ENCODE data around the gene DOCK10. TPM values are rescaled to one million over a fixed set of nuclear protein-coding genes. Genes with fewer than 3 reads are reported as not detected.

The DOCK10 gene
- total and polyA plus RNA-seq, 9 of the 15 experiments (the other 6 are each of a cell fraction or from before 2014, with no cell fraction given): 0.01 to 0.87 (median 0.18) TPM

DNA sequence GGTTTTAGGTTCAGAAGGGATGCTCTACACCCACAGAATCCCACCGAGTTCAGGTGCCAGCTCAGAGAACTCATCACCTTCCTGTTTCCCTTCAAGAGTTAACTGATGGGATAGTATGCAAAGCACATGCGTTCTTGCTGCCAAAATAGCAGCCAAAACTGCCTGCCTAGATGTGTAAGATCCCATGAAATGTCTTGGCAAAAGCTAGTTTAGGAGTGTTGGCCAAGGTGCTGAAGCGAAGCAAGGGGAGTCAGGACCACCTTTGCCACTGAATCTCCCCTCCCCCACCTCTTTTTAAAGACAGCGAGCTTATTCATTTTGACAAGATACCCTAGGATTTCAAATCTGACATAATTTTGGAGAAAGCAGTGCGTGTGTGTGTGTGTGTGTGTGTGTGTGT lies 2.1 kb downstream of the DOCK10 start (continued):
- TF ChIP-seq PRPF4 (IDR thresholded peaks at IDR 0.05; ENCODE audit: insufficient read depth, low read depth, low read length, poor library complexity, severe bottlenecking): no peak
- TF ChIP-seq ETV6 (IDR thresholded peaks at IDR 0.05; ENCODE audit: borderline replicate concordance in 1 of 2, low read depth in 2 of 2, low read length in 1 of 2): no peak
- TF ChIP-seq ETV6 (CRISPR knock-in tag; IDR thresholded peaks at IDR 0.05; ENCODE audit: borderline replicate concordance): no peak
- TF ChIP-seq ZNF253 (CRISPR knock-in tag; conservative IDR thresholded peaks at IDR 0.05): no peak

DNA sequence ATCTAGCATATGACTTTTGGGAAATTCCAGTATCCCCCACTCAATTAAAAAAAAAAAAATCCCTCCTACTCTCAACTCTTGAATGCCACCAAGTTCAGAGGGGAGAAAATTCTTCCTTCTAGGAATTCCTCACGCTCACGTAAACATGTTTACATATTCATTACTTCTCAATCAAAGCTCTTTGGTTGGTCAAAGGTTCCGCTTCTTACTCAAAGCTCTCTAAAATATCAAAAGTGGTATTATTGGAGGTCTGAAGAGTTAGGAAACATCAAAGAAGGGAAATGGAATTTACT lies 4.1 kb downstream of the DOCK10 start:
- DNase-seq (ENCODE audit: extremely low read depth in 1 of 4, low spot score in 3 of 4) (no peak), ATAC-seq (no peak), FAIRE-seq (no peak)
- Histone ChIP-seq H3K27ac (ENCODE audit: extremely low read depth, low read depth, low read length) (no peak overlapping the region), H3K9me3 (replicated peaks; ENCODE audit: control insufficient read depth, insufficient read depth, low read depth, low read length) (no peaks in the 10 kb centered on the region), H3K4me2 (ENCODE audit: insufficient read depth, low read length) (no peak overlapping the region), H3K4me3 (no peak overlapping the region), H3K9me1 (ENCODE audit: control insufficient read depth, insufficient read depth, low read length) (no peaks in the 10 kb centered on the region), H3K27me3 (ENCODE audit: control insufficient read depth in 2 of 2, insufficient read depth in 2 of 2, low read length in 2 of 2) (no peaks in the 10 kb centered on the region), H4K20me1 (replicated peaks; ENCODE audit: control insufficient read depth, insufficient read depth, low read length) (no peaks in the 10 kb centered on the region), H3K4me1 (replicated peaks in 1 of 2; ENCODE audit: control insufficient read depth in 2 of 2, insufficient read depth in 2 of 2, low read length in 2 of 2) (no peaks in the 10 kb centered on the region), H2AFZ (ENCODE audit: low read depth, low read length) (no peak overlapping the region), H3K79me2 (ENCODE audit: control insufficient read depth, insufficient read depth, low read length) (no peaks in the 10 kb centered on the region), H3K9ac (ENCODE audit: insufficient read depth in 1 of 2, low read depth in 2 of 2, low read length in 2 of 2) (no peak overlapping the region), H3K36me3 (ENCODE audit: control insufficient read depth, insufficient read depth, low read length) (no peaks in the 10 kb centered on the region)
- intact Hi-C loops (cut with micrococcal nuclease) (no loop called here), in situ Hi-C loops (cut with MboI) (no loop called here)
- 8% methylated on average over 3 of the region's 3 CpGs for WGBS (ENCODE audit: insufficient coverage, low coverage, missing lambda C conversion rate)
- BruUV-seq (replicated peaks): no TSS peak
- ChIA-PET POLR2A (no interaction called here), CTCF (ENCODE audit: low intra/inter-chr PET ratio) (no interaction called here)
- TF ChIP-seq, protein P1, sequence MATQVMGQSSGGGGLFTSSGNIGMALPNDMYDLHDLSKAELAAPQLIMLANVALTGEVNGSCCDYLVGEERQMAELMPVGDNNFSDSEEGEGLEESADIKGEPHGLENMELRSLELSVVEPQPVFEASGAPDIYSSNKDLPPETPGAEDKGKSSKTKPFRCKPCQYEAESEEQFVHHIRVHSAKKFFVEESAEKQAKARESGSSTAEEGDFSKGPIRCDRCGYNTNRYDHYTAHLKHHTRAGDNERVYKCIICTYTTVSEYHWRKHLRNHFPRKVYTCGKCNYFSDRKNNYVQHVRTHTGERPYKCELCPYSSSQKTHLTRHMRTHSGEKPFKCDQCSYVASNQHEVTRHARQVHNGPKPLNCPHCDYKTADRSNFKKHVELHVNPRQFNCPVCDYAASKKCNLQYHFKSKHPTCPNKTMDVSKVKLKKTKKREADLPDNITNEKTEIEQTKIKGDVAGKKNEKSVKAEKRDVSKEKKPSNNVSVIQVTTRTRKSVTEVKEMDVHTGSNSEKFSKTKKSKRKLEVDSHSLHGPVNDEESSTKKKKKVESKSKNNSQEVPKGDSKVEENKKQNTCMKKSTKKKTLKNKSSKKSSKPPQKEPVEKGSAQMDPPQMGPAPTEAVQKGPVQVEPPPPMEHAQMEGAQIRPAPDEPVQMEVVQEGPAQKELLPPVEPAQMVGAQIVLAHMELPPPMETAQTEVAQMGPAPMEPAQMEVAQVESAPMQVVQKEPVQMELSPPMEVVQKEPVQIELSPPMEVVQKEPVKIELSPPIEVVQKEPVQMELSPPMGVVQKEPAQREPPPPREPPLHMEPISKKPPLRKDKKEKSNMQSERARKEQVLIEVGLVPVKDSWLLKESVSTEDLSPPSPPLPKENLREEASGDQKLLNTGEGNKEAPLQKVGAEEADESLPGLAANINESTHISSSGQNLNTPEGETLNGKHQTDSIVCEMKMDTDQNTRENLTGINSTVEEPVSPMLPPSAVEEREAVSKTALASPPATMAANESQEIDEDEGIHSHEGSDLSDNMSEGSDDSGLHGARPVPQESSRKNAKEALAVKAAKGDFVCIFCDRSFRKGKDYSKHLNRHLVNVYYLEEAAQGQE (IDR thresholded peaks at IDR 0.05; ENCODE audit: borderline replicate concordance): no peak
- TF ChIP-seq, protein P1 (CRISPR knock-in tag; IDR thresholded peaks at IDR 0.05; ENCODE audit: low read depth): no peak
- no peak for TF ChIP-seq ZNF41 (CRISPR knock-in tag; conservative IDR thresholded peaks at IDR 0.05)
- no peak for TF ChIP-seq L3MBTL2 (IDR thresholded peaks at IDR 0.05)
- TF ChIP-seq ARHGAP35 (IDR thresholded peaks at IDR 0.05; ENCODE audit: partially characterized antibody): no peak
- TF ChIP-seq, protein P2, sequence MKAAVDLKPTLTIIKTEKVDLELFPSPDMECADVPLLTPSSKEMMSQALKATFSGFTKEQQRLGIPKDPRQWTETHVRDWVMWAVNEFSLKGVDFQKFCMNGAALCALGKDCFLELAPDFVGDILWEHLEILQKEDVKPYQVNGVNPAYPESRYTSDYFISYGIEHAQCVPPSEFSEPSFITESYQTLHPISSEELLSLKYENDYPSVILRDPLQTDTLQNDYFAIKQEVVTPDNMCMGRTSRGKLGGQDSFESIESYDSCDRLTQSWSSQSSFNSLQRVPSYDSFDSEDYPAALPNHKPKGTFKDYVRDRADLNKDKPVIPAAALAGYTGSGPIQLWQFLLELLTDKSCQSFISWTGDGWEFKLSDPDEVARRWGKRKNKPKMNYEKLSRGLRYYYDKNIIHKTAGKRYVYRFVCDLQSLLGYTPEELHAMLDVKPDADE (conservative IDR thresholded peaks at IDR 0.05; ENCODE audit: control insufficient read depth, low read depth, low read length): no peak
- no peak for TF ChIP-seq PTRF (tag; IDR thresholded peaks at IDR 0.05)
- no peak for TF ChIP-seq HMG20B (CRISPR knock-in tag; IDR thresholded peaks at IDR 0.05)
- no peak for TF ChIP-seq KDM5B (IDR thresholded peaks at IDR 0.05; ENCODE audit: insufficient replicate concordance, low read depth, low read length)

Measured in K562 (cell line).